DMS53 treated with DMSO at 0.1 percent for 48 hours (cell line): ENCODE results near the gene NOS1AP.

ENCODE experiments used
- DNase-seq: peaks from one replicate; lab custom pipeline; 2025; ENCODE audit not compliant: unreplicated experiment; lab: John Stamatoyannopoulos, UW

Gene NOS1AP

GRCh38 chr1:162240577-162240976 lies 171.1 kb downstream of the NOS1AP start:
- DNase-seq, result no peak

DNA sequence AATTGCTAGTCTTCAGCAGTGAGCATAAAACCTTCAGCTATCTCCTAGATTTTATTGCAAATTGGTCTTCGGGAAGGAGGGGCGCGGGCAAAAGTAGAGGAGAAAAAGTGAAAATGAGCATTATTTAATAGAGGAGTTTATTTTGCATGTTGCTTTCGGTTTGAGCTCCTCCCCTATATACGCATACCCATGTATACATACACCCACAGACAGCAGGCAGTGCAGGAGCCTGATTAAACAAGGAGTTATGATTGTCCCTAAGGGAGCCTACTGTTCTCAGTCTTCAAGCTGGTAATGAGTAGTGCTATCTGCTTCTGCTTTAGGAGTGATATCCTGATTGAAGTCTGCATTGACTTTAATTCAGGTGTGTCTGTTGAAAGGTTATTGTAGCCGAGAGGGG lies 173.3 kb downstream of the NOS1AP start:
- DNase-seq, result no peak

DNA sequence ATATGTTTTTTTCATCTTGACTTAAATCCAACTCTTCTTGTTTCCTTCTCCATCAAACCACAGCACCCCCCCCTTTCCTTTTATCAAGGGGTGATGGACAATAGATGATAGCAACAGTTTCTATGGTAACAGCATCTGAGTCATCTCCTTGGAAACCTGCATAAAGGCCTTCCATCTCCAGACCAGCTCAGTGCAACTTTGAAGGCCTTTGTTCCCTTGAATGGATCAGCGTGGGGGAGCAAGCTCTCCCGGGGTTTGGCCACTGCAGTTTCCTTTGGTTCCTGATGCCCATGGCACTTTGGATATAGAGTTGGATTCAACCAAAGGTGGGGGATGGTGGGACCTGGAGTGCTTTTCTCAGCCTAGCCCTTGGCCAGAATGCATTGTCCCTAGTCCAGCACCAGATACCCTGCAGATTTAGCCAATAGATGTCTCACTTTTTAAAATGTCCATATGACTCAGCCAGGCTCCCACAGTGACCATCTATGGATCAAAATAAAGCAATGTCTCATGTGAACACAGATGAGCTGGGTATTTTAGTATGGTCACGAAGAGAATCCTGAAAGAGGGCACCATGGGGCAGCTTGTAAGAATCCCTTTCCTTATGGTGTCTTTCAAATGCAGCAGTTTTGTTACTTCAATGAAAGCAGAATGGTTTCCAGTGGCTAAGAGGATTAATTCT lies 179.5 kb downstream of the NOS1AP start:
- no peak for DNase-seq

DNA sequence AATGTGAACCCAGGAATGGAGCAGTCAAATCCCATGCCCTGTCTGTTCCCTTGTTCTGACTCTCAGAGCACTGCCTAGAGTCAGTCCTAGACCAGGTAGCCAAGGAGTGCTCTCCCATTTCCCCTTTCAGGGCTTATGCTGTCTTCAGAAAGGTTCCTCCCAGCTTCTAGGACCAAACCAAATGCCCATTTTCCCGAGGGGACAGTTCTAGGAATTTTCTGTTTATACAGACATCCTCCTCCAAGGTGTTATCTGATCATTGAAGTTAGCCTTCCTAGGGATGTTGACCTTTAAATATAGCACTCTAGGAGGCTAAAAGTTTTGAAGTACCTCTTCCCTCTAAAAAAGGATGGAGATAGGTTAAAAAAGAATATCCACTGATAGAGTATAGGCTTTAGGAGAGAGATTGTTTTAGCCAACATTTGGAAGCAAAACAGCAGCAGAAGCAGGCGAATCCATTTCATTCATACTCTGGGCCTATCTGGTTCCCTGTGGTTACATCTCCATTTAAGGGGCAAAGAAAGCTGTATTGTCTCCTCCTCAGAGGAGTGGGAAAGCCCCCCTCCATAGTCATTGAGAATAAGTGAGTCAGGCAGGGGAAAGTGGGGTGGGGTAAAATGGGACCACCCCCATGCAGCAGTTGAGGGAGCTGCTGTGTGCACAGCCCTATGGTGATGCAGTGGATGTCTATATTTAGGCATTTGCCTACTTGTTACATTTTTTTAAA lies 180.7 kb downstream of the NOS1AP start:
- no peak for DNase-seq

DNA sequence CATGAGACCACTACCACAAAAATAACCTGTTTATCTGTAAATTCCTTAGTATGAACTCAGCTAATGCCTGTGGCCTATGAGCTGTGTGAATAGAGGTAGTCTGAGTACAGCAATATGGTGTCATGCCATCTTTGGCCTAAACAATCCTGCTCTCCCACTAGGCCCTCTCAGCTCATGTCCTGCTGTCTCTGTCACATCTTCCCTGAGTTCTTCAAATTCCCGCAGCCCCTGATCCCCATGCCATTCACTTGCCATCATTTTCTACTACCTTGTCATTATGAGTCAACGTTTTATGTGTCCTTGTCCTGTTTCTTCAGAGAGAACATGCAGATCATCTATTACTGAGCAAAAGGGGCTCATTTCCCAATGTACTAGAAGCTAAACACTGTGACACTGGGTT lies 181.6 kb downstream of the NOS1AP start:
- DNase-seq, result no peak

DNA sequence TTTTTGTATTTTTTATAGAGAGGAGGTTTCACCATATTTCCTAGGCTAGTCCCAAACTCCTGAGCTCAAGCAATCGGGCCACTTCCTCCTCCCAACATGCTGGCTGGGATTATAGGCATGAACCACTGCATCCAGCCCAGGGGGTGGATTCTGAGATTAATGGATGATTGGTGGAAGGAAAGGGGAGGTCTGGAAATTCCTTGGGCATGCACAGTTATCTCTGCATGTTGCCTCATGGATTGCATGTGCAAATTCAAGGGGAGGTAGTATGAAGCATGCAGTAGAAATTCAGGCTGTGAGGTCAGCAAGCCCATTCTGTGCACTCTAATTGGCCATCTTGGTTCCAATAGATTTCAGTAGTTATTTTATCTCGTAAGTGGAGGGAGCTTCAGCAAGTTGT lies 182.7 kb downstream of the NOS1AP start:
- no peak for DNase-seq

GRCh38 chr1:162253790-162254189 lies 184.3 kb downstream of the NOS1AP start:
- no peak for DNase-seq

GRCh38 chr1:162256287-162256686 lies 186.8 kb downstream of the NOS1AP start:
- no peak for DNase-seq

GRCh38 chr1:162258394-162258793 lies 188.9 kb downstream of the NOS1AP start:
- DNase-seq, result no peak

GRCh38 chr1:162259894-162260455 lies 190.5 kb downstream of the NOS1AP start:
- DNase-seq, result no peak

- DNase-seq, result no peak
These were observed 194.6 kb downstream of the NOS1AP start for GRCh38 chr1:162264108-162264507.

- no peak for DNase-seq
These were observed 196.5 kb downstream of the NOS1AP start for GRCh38 chr1:162265983-162266382.

DNA sequence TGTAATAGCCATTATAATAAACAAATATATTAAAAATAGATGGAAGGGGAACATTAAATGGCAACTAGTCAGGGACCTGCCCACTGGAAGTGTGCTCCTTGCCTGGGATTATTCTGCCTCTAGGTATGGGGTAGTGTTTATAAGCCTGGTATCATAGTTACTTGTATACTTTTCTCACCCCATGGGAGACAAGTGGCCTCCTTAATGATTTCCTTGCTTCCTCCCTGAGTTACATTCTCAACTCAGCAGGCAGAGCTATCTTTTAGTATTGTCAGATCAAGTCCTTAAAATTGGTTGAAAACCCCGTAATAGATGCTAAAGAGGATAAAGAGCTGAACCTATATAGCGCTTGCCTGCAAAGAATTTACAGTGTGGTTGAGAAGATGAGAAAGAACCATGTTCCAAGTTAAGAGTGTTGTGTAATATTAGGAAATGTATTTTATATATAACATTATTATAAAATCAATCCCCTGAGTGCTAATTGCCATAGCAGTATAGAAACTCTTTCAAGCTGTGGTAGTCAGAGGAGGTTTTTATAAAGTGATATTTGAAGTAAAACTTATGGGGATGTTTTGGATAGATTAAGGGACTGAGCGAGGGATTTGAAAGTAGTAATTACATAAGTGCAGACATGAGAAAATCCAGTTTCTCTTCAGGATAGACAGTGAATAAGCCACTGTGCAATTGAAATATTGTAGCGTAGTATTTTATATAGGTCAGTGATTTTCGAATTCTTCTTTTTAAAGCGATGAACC lies 200.7 kb downstream of the NOS1AP start:
- no peak for DNase-seq

DNA sequence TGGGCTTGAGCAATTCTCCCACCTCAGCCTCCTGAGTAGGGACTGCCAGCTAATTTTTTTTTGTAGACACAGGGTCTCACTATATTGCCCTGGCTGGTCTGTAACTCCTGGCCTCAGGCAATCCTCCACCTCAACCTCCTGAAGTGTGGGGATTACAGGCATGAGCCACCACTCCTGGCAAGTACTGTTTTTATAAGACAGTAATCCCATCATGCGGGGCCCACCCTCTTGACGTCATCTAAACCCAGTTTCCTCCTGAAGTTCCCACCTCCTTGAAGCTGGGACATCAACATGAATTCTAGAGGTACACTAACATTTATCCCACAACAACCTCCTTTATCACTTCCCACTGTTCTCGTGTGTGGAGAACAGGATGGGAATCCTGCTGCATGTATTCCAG lies 202.5 kb downstream of the NOS1AP start:
- DNase-seq, result no peak

DNA sequence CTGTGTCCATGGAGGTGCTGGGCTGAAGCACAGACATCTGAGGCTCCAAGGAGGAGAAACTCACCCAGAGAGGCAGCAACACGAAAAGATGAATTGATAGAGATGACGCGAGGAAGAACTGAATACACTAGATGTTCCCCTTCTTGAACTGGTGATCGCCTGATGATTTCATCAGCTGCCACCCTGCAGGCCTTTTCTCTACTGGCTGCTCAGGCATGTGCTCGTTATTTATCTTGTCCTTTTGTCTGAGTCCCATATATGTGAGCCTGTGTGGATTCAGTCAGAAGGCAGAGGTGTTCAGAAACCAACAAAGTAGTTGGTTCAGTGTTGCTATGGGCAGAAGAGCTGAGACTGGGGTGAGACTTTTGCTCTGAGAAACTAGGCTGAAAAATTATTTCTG lies 202.9 kb downstream of the NOS1AP start:
- DNase-seq, result no peak

DNA sequence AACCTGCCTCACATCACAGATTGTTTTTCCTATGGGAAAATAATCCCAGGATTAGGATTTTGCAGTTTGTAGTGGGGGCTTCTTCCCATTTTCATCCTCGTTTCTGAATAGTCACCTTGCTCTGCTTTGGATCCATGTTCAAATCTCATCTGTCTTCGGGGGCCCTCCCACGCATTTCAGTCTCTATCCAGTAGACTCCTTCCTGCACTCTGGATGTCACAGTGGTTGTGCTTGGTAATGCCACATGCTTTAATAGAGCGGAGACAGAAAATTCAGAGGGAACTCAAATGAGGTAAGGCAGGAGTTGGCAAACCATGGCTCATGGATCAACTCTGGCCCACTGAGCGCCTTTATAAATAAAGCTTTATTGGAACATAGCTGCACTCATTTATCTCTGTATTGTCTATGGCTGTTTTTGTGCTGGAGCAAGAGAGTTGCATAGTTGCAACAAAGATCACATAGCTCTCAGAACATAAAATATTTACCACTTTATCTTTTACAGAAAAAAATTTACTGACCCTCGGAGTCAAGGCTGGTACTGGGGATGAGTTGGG lies 206.2 kb downstream of the NOS1AP start:
- no peak for DNase-seq

DNA sequence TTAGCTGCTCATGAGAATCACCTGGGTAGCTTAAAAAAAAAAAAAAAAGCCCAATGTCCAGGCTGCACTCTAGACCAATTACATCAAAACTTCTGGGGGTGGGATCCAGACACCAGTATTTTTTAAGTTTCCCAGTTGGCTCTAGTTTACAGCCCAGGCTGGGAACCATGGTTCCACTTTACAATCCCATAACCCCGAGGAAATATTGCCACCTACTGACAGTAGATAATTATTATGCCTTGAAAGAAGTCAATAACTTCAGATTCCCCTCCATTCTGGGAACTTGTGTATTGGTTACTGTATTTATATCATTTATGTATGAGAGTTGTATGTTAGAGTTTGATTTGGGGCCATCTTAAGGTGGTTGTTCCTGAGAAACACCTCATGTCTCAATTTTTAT lies 207.0 kb downstream of the NOS1AP start:
- DNase-seq, result peak; percentile 49

- no peak for DNase-seq
These were observed 209.6 kb downstream of the NOS1AP start for GRCh38 chr1:162279136-162279498.

- no peak for DNase-seq
These were observed 211.9 kb downstream of the NOS1AP start for GRCh38 chr1:162281426-162281825.

DNA sequence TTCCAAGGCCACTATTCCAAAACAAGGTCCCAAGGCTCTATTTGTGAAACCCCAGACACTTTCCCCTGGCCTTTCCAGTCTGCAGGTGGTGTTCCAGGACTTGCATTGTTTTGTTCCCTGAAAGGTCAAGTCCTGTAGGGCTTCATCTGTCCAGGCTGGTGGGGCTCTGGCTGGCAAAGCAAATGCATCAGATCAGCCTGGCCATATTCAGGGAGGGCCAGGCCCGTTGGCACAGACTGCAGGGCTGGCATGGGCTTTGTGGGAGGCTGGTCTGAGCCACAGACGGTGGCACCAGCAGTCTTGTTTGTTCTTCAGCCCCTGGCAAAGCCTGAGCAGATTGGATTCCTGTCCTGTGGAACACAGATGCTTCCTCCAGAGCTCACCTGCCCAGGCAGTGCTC lies 214.2 kb downstream of the NOS1AP start:
- DNase-seq, result no peak

GRCh38 chr1:162284206-162284955 lies 214.9 kb downstream of the NOS1AP start:
- DNase-seq, result no peak
